WTC11 (cell line): ENCODE measurements around the gene RBCK1. TPM values are rescaled to one million over a fixed set of nuclear protein-coding genes. Genes with fewer than 3 reads are reported as not detected.

ENCODE experiments used
- ATAC-seq: fragments of 200-7000 bp; cut with Tn5 transposase; 2 replicates; pipeline ENCODE4 v1.10.0; 2021; ENCODE audit warnings: mild to moderate bottlenecking, moderate library complexity
- CTCF ChIA-PET: fragments of 300-600 bp; sonication (Branson Sonifier 250); formaldehyde crosslinking; loops from one replicate; lab custom pipeline; 2021; ENCODE audit warnings: antibody characterized with exemption; lab: Charles Lee
- POLR2A ChIA-PET: fragments of 350-600 bp; sonication (Branson Sonifier 250); formaldehyde crosslinking; loops from one replicate; lab custom pipeline; 2021; ENCODE audit warnings: antibody characterized with exemption; lab: Charles Lee
- DNase-seq: peaks from one replicate; pipeline ENCODE4 v3.0.0; 2021; ENCODE audit warnings: low spot score
- H3K27ac Mint-ChIP-seq: 2 replicates; pipeline ENCODE4 v1.8.0; 2021; ENCODE audit warnings: mixed read lengths
- H3K27me3 Mint-ChIP-seq: 2 replicates; pipeline ENCODE4 v1.8.0; 2021; ENCODE audit warnings: low read depth, mild to moderate bottlenecking, moderate library complexity, mixed read lengths
- H3K36me3 Mint-ChIP-seq: 2 replicates; pipeline ENCODE4 v1.8.0; 2021; ENCODE audit warnings: mixed read lengths
- H3K4me1 Mint-ChIP-seq: 2 replicates; pipeline ENCODE4 v1.8.0; 2022; ENCODE audit warnings: mixed read lengths
- H3K4me3 Mint-ChIP-seq: 2 replicates; pipeline ENCODE4 v1.8.0; 2021; ENCODE audit warnings: mild to moderate bottlenecking, moderate library complexity, mixed read lengths
- H3K9me3 Mint-ChIP-seq: 2 replicates; pipeline ENCODE4 v1.8.0; 2021; ENCODE audit warnings: mixed read lengths
- ARID4B ChIP-seq: sonication (generic); formaldehyde crosslinking; IDR thresholded peaks from 2 replicates; pipeline ENCODE4 v1.8.0; 2023; ENCODE audit warnings: missing genetic modification reagents, mild to moderate bottlenecking, borderline replicate concordance
- ATF1 ChIP-seq: sonication (generic); formaldehyde crosslinking; IDR thresholded peaks from 2 replicates; pipeline ENCODE4 v1.8.1; 2023; ENCODE audit warnings: mild to moderate bottlenecking, moderate library complexity, missing genetic modification reagents
- ATF3 ChIP-seq: sonication (generic); formaldehyde crosslinking; conservative IDR thresholded peaks from 2 replicates; pipeline ENCODE4 v1.8.1; 2022; ENCODE audit warnings: mild to moderate bottlenecking, missing genetic modification reagents
- ELF4 ChIP-seq: sonication (generic); formaldehyde crosslinking; IDR thresholded peaks from 2 replicates; pipeline ENCODE4 v1.8.1; 2022; ENCODE audit warnings: low read depth, mild to moderate bottlenecking, moderate library complexity, missing genetic modification reagents
- EMX1 ChIP-seq: fragments of 250-450 bp; sonication (Bioruptor Pico); IDR thresholded peaks from 2 replicates; pipeline ENCODE4 v1.8.0; 2021; ENCODE audit warnings: mild to moderate bottlenecking
- ERG ChIP-seq: fragments of 250-450 bp; sonication (Bioruptor Pico); IDR thresholded peaks from 2 replicates; pipeline ENCODE4 v1.8.0; 2021; ENCODE audit warnings: mild to moderate bottlenecking
- ETV6 ChIP-seq: sonication (generic); formaldehyde crosslinking; IDR thresholded peaks from 2 replicates; pipeline ENCODE4 v1.8.1; 2022; ENCODE audit warnings: mild to moderate bottlenecking, missing genetic modification reagents
- GABPB1 ChIP-seq: sonication (generic); formaldehyde crosslinking; IDR thresholded peaks from 2 replicates; pipeline ENCODE4 v1.8.1; 2023; ENCODE audit warnings: mild to moderate bottlenecking, missing genetic modification reagents
- NFYB ChIP-seq: sonication (generic); formaldehyde crosslinking; conservative IDR thresholded peaks from 2 replicates; pipeline ENCODE4 v1.8.0; 2022; ENCODE audit warnings: low read depth, missing genetic modification reagents
- OVOL2 ChIP-seq: fragments of 250-450 bp; sonication (Bioruptor Pico); IDR thresholded peaks from 2 replicates; pipeline ENCODE4 v1.9.0; 2021; ENCODE audit warnings: mild to moderate bottlenecking, borderline replicate concordance
- RORB ChIP-seq: fragments of 250-450 bp; sonication (Bioruptor Pico); IDR thresholded peaks from 2 replicates; pipeline ENCODE4 v1.9.0; 2021; ENCODE audit warnings: mild to moderate bottlenecking
- SP1 ChIP-seq: sonication (generic); formaldehyde crosslinking; conservative IDR thresholded peaks from 2 replicates; pipeline ENCODE4 v1.8.1; 2022; ENCODE audit warnings: missing genetic modification reagents
- TEAD1 ChIP-seq: sonication (generic); formaldehyde crosslinking; IDR thresholded peaks from 2 replicates; pipeline ENCODE4 v1.8.0; 2022; ENCODE audit warnings: mild to moderate bottlenecking, missing genetic modification reagents
- ZNF121 ChIP-seq: sonication (generic); formaldehyde crosslinking; IDR thresholded peaks from 2 replicates; pipeline ENCODE4 v1.8.0; 2023; ENCODE audit warnings: missing genetic modification reagents
- ZNF396 ChIP-seq: fragments of 250-450 bp; sonication (Bioruptor Pico); IDR thresholded peaks from 2 replicates; pipeline ENCODE4 v1.8.0; 2021; ENCODE audit warnings: mild to moderate bottlenecking, moderate library complexity, borderline replicate concordance
- ZNF532 ChIP-seq: fragments of 250-450 bp; sonication (Bioruptor Pico); IDR thresholded peaks from 2 replicates; pipeline ENCODE4 v1.9.0; 2021; ENCODE audit warnings: mild to moderate bottlenecking, borderline replicate concordance
- total RNA-seq: library from RNA; stranded (reverse); gene quantifications from 3 replicates; pipeline ENCODE4 v1.2.3, GENCODE V29; 2021
- TF ChIP-seq, protein P1 (sequence below): fragments of 250-450 bp; sonication (Bioruptor Pico); IDR thresholded peaks from 2 replicates; pipeline ENCODE4 v1.9.0; 2021; ENCODE audit warnings: mild to moderate bottlenecking
- TF ChIP-seq, protein P2 (sequence below): sonication (generic); formaldehyde crosslinking; IDR thresholded peaks from 2 replicates; pipeline ENCODE4 v1.8.0; 2023; ENCODE audit warnings: mild to moderate bottlenecking, missing genetic modification reagents
- TF ChIP-seq, protein P3 (sequence below): sonication (generic); formaldehyde crosslinking; IDR thresholded peaks from 2 replicates; pipeline ENCODE4 v1.8.0; 2022; ENCODE audit warnings: mild to moderate bottlenecking, missing genetic modification reagents
- TF ChIP-seq, protein P4 (sequence below): fragments of 250-450 bp; sonication (Bioruptor Pico); IDR thresholded peaks from 2 replicates; pipeline ENCODE4 v1.9.0; 2021; ENCODE audit warnings: moderate library complexity, mild to moderate bottlenecking, inconsistent platforms, borderline replicate concordance

Gene RBCK1
- total RNA-seq, 1 experiment from 2014 or later, result 75.2 TPM

- TF ChIP-seq TEAD1 (CRISPR knock-in tag) (no peak), NFYB (no peak), EMX1 (CRISPR knock-in tag) (no peak), GABPB1 (CRISPR knock-in tag) (no peak), ZNF396 (CRISPR knock-in tag) (no peak)
- TF ChIP-seq, protein P1, sequence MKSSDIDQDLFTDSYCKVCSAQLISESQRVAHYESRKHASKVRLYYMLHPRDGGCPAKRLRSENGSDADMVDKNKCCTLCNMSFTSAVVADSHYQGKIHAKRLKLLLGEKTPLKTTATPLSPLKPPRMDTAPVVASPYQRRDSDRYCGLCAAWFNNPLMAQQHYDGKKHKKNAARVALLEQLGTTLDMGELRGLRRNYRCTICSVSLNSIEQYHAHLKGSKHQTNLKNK, result no peak
Observed at GRCh38 chr20:416950-417800, 9.1 kb downstream of the RBCK1 start (continued).

DNA sequence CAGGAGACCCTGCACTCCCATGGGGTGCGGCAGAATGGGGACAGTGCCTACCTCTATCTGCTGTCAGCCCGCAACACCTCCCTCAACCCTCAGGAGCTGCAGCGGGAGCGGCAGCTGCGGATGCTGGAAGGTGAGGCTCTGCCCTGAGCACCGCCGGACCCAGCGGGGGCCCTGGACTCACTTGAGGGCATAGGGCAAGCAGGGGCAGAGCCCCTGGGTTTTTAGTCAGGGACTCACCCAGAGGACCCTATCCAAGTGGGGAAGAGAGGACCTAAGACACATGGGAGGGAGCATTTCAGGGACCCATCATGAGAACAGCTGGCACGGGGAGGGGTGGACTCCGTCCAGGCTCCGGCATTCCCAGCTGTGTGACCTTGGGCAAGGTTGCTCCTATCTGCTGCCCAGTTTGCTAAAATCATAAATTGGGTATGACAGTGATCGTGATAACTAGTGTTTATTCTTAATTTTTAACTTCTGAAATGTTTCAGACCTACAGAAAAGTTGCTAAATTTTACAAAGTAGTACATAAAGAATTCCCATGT lies 9.8 kb downstream of the RBCK1 start:
- no peak for ATAC-seq
- ChIA-PET CTCF (no interaction called here), POLR2A (interaction anchor here (0.6 kb wide), 1 partner anchor 80 kb away, joined by 3 read pairs; no protein-coding TSS in a partner anchor)
- DNase-seq, result no peak
- Mint-ChIP-seq H3K36me3 (peaks cover 44% of the 10 kb centered on the region), H3K27me3 (no peaks in the 10 kb centered on the region), H3K4me3 (no peak overlapping the region), H3K4me1 (no peaks in the 10 kb centered on the region; the same call in 1 of the 2 replicates), H3K27ac (no peak overlapping the region), H3K9me3 (no peaks in the 10 kb centered on the region)
- TF ChIP-seq ARID4B (CRISPR knock-in tag) (no peak), TEAD1 (CRISPR knock-in tag) (no peak), ELF4 (no peak), OVOL2 (CRISPR knock-in tag) (no peak), ZNF121 (CRISPR knock-in tag) (no peak), RORB (CRISPR knock-in tag) (no peak), ETV6 (CRISPR knock-in tag) (no peak), ERG (CRISPR knock-in tag) (no peak), ZNF532 (no peak), ATF1 (CRISPR knock-in tag) (no peak), ATF3 (no peak), SP1 (CRISPR knock-in tag) (no peak)
- TF ChIP-seq, protein P2, sequence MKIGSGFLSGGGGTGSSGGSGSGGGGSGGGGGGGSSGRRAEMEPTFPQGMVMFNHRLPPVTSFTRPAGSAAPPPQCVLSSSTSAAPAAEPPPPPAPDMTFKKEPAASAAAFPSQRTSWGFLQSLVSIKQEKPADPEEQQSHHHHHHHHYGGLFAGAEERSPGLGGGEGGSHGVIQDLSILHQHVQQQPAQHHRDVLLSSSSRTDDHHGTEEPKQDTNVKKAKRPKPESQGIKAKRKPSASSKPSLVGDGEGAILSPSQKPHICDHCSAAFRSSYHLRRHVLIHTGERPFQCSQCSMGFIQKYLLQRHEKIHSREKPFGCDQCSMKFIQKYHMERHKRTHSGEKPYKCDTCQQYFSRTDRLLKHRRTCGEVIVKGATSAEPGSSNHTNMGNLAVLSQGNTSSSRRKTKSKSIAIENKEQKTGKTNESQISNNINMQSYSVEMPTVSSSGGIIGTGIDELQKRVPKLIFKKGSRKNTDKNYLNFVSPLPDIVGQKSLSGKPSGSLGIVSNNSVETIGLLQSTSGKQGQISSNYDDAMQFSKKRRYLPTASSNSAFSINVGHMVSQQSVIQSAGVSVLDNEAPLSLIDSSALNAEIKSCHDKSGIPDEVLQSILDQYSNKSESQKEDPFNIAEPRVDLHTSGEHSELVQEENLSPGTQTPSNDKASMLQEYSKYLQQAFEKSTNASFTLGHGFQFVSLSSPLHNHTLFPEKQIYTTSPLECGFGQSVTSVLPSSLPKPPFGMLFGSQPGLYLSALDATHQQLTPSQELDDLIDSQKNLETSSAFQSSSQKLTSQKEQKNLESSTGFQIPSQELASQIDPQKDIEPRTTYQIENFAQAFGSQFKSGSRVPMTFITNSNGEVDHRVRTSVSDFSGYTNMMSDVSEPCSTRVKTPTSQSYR, result no peak
- TF ChIP-seq, protein P3, sequence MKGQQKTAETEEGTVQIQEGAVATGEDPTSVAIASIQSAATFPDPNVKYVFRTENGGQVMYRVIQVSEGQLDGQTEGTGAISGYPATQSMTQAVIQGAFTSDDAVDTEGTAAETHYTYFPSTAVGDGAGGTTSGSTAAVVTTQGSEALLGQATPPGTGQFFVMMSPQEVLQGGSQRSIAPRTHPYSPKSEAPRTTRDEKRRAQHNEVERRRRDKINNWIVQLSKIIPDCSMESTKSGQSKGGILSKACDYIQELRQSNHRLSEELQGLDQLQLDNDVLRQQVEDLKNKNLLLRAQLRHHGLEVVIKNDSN (CRISPR knock-in tag), result no peak
- TF ChIP-seq, protein P4, sequence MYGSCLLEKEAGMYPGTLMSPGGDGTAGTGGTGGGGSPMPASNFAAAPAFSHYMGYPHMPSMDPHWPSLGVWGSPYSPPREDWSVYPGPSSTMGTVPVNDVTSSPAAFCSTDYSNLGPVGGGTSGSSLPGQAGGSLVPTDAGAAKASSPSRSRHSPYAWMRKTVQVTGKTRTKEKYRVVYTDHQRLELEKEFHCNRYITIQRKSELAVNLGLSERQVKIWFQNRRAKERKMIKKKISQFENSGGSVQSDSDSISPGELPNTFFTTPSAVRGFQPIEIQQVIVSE (CRISPR knock-in tag), result no peak
